ENCODE results near the gene RPS18. TPM values are rescaled to one million over a fixed set of nuclear protein-coding genes. Genes with fewer than 3 reads are reported as not detected.

RPS18 gene
- total RNA-seq, 1 experiment from 2014 or later = 3,216 TPM

GRCh38 chr6:33301877-33302276 is 30.0 kb downstream of the RPS18 start:
- TF ChIP-seq CTCF (conservative IDR thresholded peaks at IDR 0.05) = no peak

More at GRCh38 chr6:33301877-33302276, 30.0 kb downstream of the RPS18 start:
- no peaks in the 10 kb centered on the region; the same call in 1 of the 2 replicates for H3K27me3 Mint-ChIP-seq (ENCODE audit: low read depth)
- H4K20me1 ChIP-seq (ENCODE audit: control insufficient read depth, insufficient read depth, insufficient read length) = no peaks in the 10 kb centered on the region
- H2BK15ac ChIP-seq (ENCODE audit: low read depth, low read length) = no peak overlapping the region
- H3K9me3 ChIP-seq (ENCODE audit: control insufficient read depth, low read depth, low read length) = no peaks in the 10 kb centered on the region
- no peak overlapping the region for H2BK5ac ChIP-seq (ENCODE audit: insufficient read length, low read length)
- H4K91ac ChIP-seq (ENCODE audit: insufficient read length, low read depth, low read length) = no peak overlapping the region
- no peak overlapping the region for H2BK120ac ChIP-seq (ENCODE audit: low read depth, low read length, poor library complexity, severe bottlenecking)
- peaks cover 10 to 15% of the 10 kb centered on the region in 2 experiments for H3K4me1 Mint-ChIP-seq
- H3K4me1 ChIP-seq (ENCODE audit: insufficient read depth, low read length) = no peaks in the 10 kb centered on the region
- H2BK12ac ChIP-seq (ENCODE audit: insufficient read length, low read depth, low read length) = no peak overlapping the region
- no peak overlapping the region for H3K14ac ChIP-seq (ENCODE audit: insufficient read depth, low read length)
- H4K8ac ChIP-seq (replicated peaks; ENCODE audit: insufficient read length, low read depth, low read length) = no peak overlapping the region
- no peak overlapping the region for H3K23ac ChIP-seq (ENCODE audit: insufficient read length, low read depth, low read length)
- no peak overlapping the region for H2AFZ ChIP-seq (ENCODE audit: low read length)
- no peaks in the 10 kb centered on the region for H3K79me1 ChIP-seq (ENCODE audit: insufficient read depth, low read depth, low read length, poor library complexity, severe bottlenecking)
- H3K18ac ChIP-seq (ENCODE audit: insufficient read length, low read depth, low read length) = no peak overlapping the region
- no peak overlapping the region for H3K4me2 ChIP-seq (ENCODE audit: insufficient read depth, insufficient read length, low read length)
- H3K9me3 Mint-ChIP-seq = no peaks in the 10 kb centered on the region
- no CpG with 5 or more reads among the region's 3 CpGs for WGBS (ENCODE audit: extremely low coverage, insufficient read length, low lambda C conversion rate)
- H3K27me3 ChIP-seq (ENCODE audit: insufficient read depth, low read length) = no peaks in the 10 kb centered on the region
- peaks cover 3% of the 10 kb centered on the region; the same call in 1 of the 2 replicates for H3K79me2 ChIP-seq (ENCODE audit: insufficient read depth, low read length)
- H4K5ac ChIP-seq (ENCODE audit: insufficient read length, low read depth, low read length) = no peak overlapping the region
- no peak overlapping the region for H3T11ph ChIP-seq (ENCODE audit: low read length)
- H2AK5ac ChIP-seq (ENCODE audit: insufficient read length, low read length) = no peak overlapping the region
- H3K23me2 ChIP-seq (ENCODE audit: insufficient read length, low read depth, low read length, poor library complexity, severe bottlenecking) = peaks cover 22% of the 10 kb centered on the region
- H3K36me3 Mint-ChIP-seq (ENCODE audit: insufficient read depth in 1 of 3, low read depth in 3 of 3) = peaks cover 3 to 17% (median 5%) of the 10 kb centered on the region in 3 experiments; a peak in 6 of 7 replicates
- H3K9ac ChIP-seq (ENCODE audit: extremely low read depth, insufficient read length, low read length) = no peak overlapping the region
- no peak overlapping the region for H2BK20ac ChIP-seq (ENCODE audit: low read depth, low read length, poor library complexity, severe bottlenecking)
- peak overlapping the region in 1 of 2 experiments; percentile 48; a peak in 1 of 5 replicates for H3K4me3 Mint-ChIP-seq
- no peak overlapping the region for H3K27ac Mint-ChIP-seq
- H3K4ac ChIP-seq (ENCODE audit: low read depth, low read length) = no peak overlapping the region
- DNase-seq = no peak
- no peak overlapping the region for H3K56ac ChIP-seq (ENCODE audit: insufficient read length, low read depth, low read length)
- H3K27ac ChIP-seq (ENCODE audit: insufficient read length, low read depth, low read length) = no peak overlapping the region

Data from H9 (cell line).